Thoracic aorta (tissue), 2 donors: ENCODE results near the gene TM4SF1. TPM values are rescaled to one million over a fixed set of nuclear protein-coding genes. Genes with fewer than 3 reads are reported as not detected.

ENCODE experiments used
- ATAC-seq: fragments of 150-250 bp; one replicate; pipeline ENCODE4 v1.8.0; 2017; ENCODE audit warnings: low read depth; ENCODE audit not compliant: insufficient number of reproducible peaks, low FRiP score
- DNase-seq: peaks from one replicate; pipeline ENCODE4 v3.0.0-alpha.2; 2020; ENCODE audit warnings: low spot score
- H3K27ac ChIP-seq, 2 donors: fragments of 200-600 bp; sonication (generic); 1 replicate in 1 of 2; 2 replicates in 1 of 2; pipeline ENCODE4 v1.5.1; 2016; ENCODE audit warnings: mild to moderate bottlenecking in 2 of 2, moderate library complexity in 2 of 2
- H3K27me3 ChIP-seq: fragments of 200-600 bp; sonication (generic); replicated peaks from 2 replicates; pipeline ENCODE4 v1.6.0; 2016; ENCODE audit warnings: mild to moderate bottlenecking; ENCODE audit not compliant: insufficient read depth
- H3K36me3 ChIP-seq: fragments of 200-600 bp; sonication (generic); one replicate; pipeline ENCODE4 v1.5.1; 2016
- H3K4me1 ChIP-seq, 2 donors: fragments of 200-600 bp; sonication (generic); 1 replicate in 1 of 2; 2 replicates in 1 of 2; pipeline versions ENCODE4 v1.5.1 to v1.6.0; 2016; ENCODE audit warnings: low read depth in 2 of 2, mild to moderate bottlenecking in 1 of 2; ENCODE audit not compliant: control insufficient read depth in 1 of 2
- H3K4me3 ChIP-seq: fragments of 200-600 bp; sonication (generic); 2 replicates; pipeline ENCODE4 v1.5.1; 2016; ENCODE audit warnings: mild to moderate bottlenecking
- H3K9me3 ChIP-seq: fragments of 200-600 bp; sonication (generic); 2 replicates; pipeline ENCODE4 v1.5.1; 2016
- total RNA-seq, 2 donors: library from RNA; depleted of rRNA; stranded (reverse); fragments of >200 nt; gene quantifications; one replicate each; pipeline versions ENCODE4 v1.1.0 to v1.2.3, GENCODE V29; 2016
- TF ChIP-seq, protein P1 (sequence below): fragments of 200-600 bp; sonication (generic); IDR thresholded peaks from one replicate; pipeline ENCODE4 v1.5.1; 2019; ENCODE audit warnings: antibody characterized with exemption

The TM4SF1 gene
- total RNA-seq, 2 donors from 2014 or later: 227 to 342 TPM

- peak overlapping the region; percentile 42 to 59 for H3K27ac ChIP-seq
- no peaks in the 10 kb centered on the region for H3K36me3 ChIP-seq
- H3K27me3 ChIP-seq: no peaks in the 10 kb centered on the region
- H3K9me3 ChIP-seq: no peaks in the 10 kb centered on the region
- DNase-seq: no peak
- TF ChIP-seq, protein P1, sequence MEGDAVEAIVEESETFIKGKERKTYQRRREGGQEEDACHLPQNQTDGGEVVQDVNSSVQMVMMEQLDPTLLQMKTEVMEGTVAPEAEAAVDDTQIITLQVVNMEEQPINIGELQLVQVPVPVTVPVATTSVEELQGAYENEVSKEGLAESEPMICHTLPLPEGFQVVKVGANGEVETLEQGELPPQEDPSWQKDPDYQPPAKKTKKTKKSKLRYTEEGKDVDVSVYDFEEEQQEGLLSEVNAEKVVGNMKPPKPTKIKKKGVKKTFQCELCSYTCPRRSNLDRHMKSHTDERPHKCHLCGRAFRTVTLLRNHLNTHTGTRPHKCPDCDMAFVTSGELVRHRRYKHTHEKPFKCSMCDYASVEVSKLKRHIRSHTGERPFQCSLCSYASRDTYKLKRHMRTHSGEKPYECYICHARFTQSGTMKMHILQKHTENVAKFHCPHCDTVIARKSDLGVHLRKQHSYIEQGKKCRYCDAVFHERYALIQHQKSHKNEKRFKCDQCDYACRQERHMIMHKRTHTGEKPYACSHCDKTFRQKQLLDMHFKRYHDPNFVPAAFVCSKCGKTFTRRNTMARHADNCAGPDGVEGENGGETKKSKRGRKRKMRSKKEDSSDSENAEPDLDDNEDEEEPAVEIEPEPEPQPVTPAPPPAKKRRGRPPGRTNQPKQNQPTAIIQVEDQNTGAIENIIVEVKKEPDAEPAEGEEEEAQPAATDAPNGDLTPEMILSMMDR: no peak
- no peak for ATAC-seq
- H3K4me1 ChIP-seq: peaks cover 12 to 36% of the 10 kb centered on the region in 2 donors
- no peak overlapping the region for H3K4me3 ChIP-seq
Observed at GRCh38 chr3:149396476-149396875, 19.0 kb upstream of the TM4SF1 start.

DNA sequence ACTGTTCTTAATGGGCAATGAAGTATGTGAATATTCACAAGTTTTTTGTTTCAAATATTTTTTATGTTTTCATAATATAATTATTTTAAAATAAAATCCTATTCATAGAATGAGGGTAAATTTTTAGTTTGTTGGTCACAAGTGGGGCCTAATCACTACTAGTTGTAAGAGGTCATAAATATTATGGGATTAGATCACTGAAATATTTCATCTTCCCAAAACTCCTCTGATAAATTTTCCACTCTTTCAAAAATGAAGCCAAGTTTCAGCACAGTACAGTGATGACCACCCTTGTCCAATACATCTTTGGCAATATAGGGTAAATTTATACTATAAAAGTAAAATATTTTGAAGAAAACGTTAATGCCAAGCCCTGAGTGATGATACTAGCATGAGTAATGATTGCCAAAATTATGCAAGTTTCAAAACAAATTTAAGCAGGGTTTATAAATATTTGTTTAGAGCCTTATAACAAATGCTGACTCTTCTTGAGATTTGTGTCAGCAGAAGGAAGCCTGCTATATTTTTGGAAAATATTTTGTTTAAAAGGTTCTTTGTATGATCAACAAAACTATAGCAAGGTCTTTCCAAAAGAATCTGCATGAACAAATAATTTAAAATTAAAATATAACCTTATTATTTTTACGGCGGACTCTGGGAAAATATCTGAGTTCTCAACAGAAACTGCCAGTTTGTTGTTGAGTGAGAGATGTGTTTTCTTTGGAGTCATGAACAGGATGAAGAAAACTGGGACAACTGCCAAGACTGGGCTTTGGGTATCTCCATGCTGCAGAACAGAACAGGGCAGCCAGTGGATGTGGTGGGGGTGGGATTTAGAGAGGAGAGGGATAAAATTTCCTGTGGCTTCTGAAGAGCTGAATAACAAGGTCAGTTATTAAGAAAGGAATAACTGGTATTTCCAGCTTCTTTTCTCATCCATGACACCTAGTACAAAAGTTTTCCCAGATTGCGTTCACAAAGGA, 17.9 kb upstream of the TM4SF1 start:
- Histone ChIP-seq H3K4me3 (no peak overlapping the region), H3K9me3 (no peaks in the 10 kb centered on the region), H3K4me1 (peaks cover 12 to 32% of the 10 kb centered on the region in 2 donors), H3K27ac (peak overlapping the region; percentile 47 to 59), H3K27me3 (no peaks in the 10 kb centered on the region), H3K36me3 (no peaks in the 10 kb centered on the region)
- TF ChIP-seq, protein P1: no peak
- DNase-seq: no peak
- no peak for ATAC-seq

GRCh38 chr3:149393345-149394160, 16.1 kb upstream of the TM4SF1 start:
- Histone ChIP-seq H3K4me3 (no peak overlapping the region), H3K27me3 (no peaks in the 10 kb centered on the region), H3K36me3 (no peaks in the 10 kb centered on the region), H3K27ac (no peak overlapping the region), H3K9me3 (no peaks in the 10 kb centered on the region), H3K4me1 (peaks cover 12 to 32% of the 10 kb centered on the region in 2 donors)
- DNase-seq (no peak), ATAC-seq (no peak)
- TF ChIP-seq, protein P1: peak; percentile 82

DNA sequence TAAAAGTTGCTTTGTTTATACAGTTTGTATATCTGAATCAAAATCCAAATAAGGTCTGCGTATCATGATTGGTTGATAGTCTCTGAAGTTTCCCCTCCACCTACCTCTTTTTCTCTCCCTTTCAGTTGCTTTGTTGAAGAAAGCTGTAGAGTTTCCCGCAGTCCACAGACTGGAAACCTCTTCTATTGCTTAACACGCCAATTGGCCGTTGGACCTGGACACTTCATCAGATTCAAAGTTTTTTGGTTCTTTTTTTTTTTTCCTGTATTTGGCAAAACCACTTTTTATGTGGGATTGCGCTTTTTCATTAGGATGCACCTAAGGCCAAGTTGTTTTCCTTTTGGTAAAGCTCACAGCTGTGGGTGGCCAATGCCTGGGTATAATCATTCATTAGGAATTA, 14.5 kb upstream of the TM4SF1 start:
- H3K4me1 ChIP-seq: peaks cover 12 to 37% of the 10 kb centered on the region in 2 donors
- DNase-seq (no peak), ATAC-seq (no peak)
- TF ChIP-seq, protein P1: no peak
- no peaks in the 10 kb centered on the region for H3K36me3 ChIP-seq
- H3K27ac ChIP-seq: no peak overlapping the region
- H3K4me3 ChIP-seq: no peak overlapping the region
- no peaks in the 10 kb centered on the region for H3K27me3 ChIP-seq
- no peaks in the 10 kb centered on the region for H3K9me3 ChIP-seq

GRCh38 chr3:149390772-149391212, 13.3 kb upstream of the TM4SF1 start:
- DNase-seq: no peak
- H3K4me1 ChIP-seq: peaks cover 19 to 38% of the 10 kb centered on the region in 2 donors
- no peaks in the 10 kb centered on the region for H3K36me3 ChIP-seq
- no peaks in the 10 kb centered on the region for H3K27me3 ChIP-seq
- no peak overlapping the region for H3K27ac ChIP-seq
- TF ChIP-seq, protein P1: no peak
- no peak for ATAC-seq
- no peak overlapping the region for H3K4me3 ChIP-seq
- no peaks in the 10 kb centered on the region for H3K9me3 ChIP-seq
